ENCODE data around the gene COL1A2. TPM values are rescaled to one million over a fixed set of nuclear protein-coding genes. Genes with fewer than 3 reads are reported as not detected.

The COL1A2 gene
- total RNA-seq, 1 donor from 2014 or later = 321 TPM

DNA sequence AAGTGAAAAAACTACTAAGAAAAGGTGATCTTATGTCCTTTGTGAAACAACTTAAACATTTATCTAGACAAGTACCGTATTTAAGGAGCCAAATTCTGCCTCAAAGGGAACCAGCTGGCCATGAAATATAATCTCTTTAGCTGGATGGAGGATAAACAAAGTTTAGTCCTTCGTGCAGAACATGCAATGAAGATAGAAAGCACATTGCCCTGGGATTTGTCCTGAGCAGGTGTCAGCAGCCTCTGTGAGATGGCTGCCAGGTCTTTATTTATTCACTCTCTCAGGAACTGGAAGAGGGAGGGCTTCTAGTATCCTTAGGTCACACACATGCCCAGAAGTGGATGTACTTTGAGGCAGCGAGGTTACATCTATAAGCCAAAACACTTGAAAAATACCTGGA, 57.5 kb downstream of the COL1A2 start:
- no peak overlapping the region for H3K27ac ChIP-seq
- no peak for TF ChIP-seq CTCF (IDR thresholded peaks at IDR 0.05)
- intact Hi-C loops (cut with DNase I) = no loop called here
- H3K4me3 ChIP-seq = no peak overlapping the region
- no peaks in the 10 kb centered on the region for H3K4me1 ChIP-seq
- no peaks in the 10 kb centered on the region for H3K9me3 ChIP-seq
- DNase-seq = no peak
- no peaks in the 10 kb centered on the region for H3K36me3 ChIP-seq
- peak; percentile 89 for ATAC-seq
- no peaks in the 10 kb centered on the region for H3K27me3 ChIP-seq

DNA sequence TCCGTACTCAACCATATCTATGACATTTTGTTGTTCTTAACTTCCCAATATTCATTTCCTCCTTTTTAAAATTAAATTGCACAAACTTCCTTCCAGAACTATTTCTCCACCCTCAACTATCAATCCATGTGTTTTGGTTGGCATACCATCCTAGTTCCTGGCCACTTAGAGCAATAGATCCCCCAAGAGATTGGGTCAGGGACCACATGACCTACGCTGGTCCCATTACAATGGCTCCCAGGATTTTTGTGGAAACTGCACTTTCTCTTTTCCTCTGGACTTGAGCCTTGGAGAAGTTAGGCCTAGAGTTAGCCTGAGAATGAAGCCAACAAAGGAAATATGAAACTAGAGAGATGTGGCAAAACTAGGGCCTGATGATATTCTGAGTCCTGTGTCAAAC, 59.2 kb downstream of the COL1A2 start:
- no peak overlapping the region for H3K4me3 ChIP-seq
- no peak for DNase-seq
- H3K4me1 ChIP-seq = no peaks in the 10 kb centered on the region
- H3K27me3 ChIP-seq = no peaks in the 10 kb centered on the region
- intact Hi-C loops (cut with DNase I) = no loop called here
- ATAC-seq = peak; percentile 43
- no peaks in the 10 kb centered on the region for H3K36me3 ChIP-seq
- no peaks in the 10 kb centered on the region for H3K9me3 ChIP-seq
- no peak overlapping the region for H3K27ac ChIP-seq
- no peak for TF ChIP-seq CTCF (IDR thresholded peaks at IDR 0.05)

DNA sequence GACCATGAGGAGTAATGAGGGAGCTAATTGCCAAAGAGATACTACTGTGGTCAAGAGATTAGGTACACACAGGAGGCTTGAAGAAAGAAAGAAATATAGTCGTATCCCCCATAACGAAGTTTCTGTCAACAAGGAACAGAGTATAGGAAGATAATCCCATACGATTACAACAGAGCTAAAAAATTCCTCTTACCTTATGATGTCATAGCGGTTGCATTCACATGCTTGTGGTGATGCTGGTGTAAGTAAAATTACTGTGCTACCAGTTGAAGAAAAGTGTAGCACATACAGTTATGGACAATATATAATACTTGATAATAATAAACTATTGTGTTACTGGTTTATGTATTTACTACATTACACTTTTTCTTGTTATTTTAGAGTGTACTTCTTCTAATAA, 63.3 kb downstream of the COL1A2 start:
- no peak for TF ChIP-seq CTCF (IDR thresholded peaks at IDR 0.05)
- Histone ChIP-seq H3K27ac (no peak overlapping the region), H3K4me3 (no peak overlapping the region), H3K27me3 (no peaks in the 10 kb centered on the region), H3K9me3 (no peaks in the 10 kb centered on the region), H3K36me3 (no peaks in the 10 kb centered on the region), H3K4me1 (no peaks in the 10 kb centered on the region)
- intact Hi-C loops (cut with DNase I) = no loop called here
- ATAC-seq = no peak
- DNase-seq = no peak

GRCh38 chr7:94466516-94466915, 71.8 kb downstream of the COL1A2 start:
- Histone ChIP-seq H3K27me3 (no peaks in the 10 kb centered on the region), H3K27ac (no peak overlapping the region), H3K4me1 (no peaks in the 10 kb centered on the region), H3K4me3 (no peak overlapping the region), H3K9me3 (peaks cover 4% of the 10 kb centered on the region), H3K36me3 (no peaks in the 10 kb centered on the region)
- no peak for TF ChIP-seq CTCF (IDR thresholded peaks at IDR 0.05)
- ATAC-seq = no peak
- no peak for DNase-seq
- intact Hi-C loops (cut with DNase I) = no loop called here

DNA sequence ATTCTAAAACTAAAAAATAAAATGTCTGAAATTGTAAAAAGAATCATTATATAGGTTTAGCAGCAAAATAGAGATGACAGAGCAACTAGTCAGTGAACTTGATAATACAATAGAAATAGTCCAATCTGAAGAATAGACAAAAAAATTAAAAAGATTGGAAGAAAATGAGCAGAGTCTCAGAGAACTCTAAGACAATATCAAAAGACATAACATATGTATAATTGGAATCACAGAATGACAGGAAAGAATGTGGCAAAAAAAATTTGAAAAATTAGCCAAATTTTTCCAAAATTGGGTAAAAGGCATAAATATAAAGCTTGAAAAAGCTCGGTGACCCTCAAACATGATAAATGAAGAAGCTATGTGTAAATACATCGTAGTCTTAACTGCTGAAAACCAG, 76.9 kb downstream of the COL1A2 start:
- H3K4me1 ChIP-seq = no peaks in the 10 kb centered on the region
- no peak for ATAC-seq
- no peak overlapping the region for H3K4me3 ChIP-seq
- no peak for DNase-seq
- H3K27ac ChIP-seq = no peak overlapping the region
- H3K9me3 ChIP-seq = peaks cover 10% of the 10 kb centered on the region
- no peak for TF ChIP-seq CTCF (IDR thresholded peaks at IDR 0.05)
- intact Hi-C loops (cut with DNase I) = no loop called here
- H3K27me3 ChIP-seq = no peaks in the 10 kb centered on the region
- H3K36me3 ChIP-seq = no peaks in the 10 kb centered on the region

DNA sequence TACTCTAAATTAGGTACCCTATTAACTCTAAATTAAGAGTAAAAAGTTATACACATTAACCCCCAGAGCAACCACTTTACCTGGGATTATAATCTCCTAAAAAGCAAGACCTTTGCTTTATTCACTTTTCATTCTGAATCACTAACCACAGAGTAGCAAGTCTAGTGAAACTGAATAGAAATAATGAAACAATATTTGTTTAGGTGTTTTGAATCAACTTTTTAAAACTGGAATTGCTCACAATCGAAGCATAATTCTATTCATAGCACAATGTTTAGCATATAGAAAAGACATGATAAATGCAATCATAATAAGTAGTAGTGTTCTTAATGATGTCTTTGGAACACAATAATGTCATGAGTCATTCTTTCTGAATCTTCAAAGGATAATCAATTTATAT, 77.9 kb downstream of the COL1A2 start:
- Histone ChIP-seq H3K4me3 (no peak overlapping the region), H3K27ac (no peak overlapping the region), H3K27me3 (no peaks in the 10 kb centered on the region), H3K4me1 (no peaks in the 10 kb centered on the region), H3K9me3 (peaks cover 10% of the 10 kb centered on the region), H3K36me3 (no peaks in the 10 kb centered on the region)
- no peak for ATAC-seq
- no peak for TF ChIP-seq CTCF (IDR thresholded peaks at IDR 0.05)
- intact Hi-C loops (cut with DNase I) = no loop called here
- no peak for DNase-seq
